Measurements from ENCODE around the gene ANGPTL4.

The ANGPTL4 gene

GRCh38 chr19:8421484-8422461 is 57.8 kb downstream of the ANGPTL4 start:
- DNase-seq, result no peak

DNA sequence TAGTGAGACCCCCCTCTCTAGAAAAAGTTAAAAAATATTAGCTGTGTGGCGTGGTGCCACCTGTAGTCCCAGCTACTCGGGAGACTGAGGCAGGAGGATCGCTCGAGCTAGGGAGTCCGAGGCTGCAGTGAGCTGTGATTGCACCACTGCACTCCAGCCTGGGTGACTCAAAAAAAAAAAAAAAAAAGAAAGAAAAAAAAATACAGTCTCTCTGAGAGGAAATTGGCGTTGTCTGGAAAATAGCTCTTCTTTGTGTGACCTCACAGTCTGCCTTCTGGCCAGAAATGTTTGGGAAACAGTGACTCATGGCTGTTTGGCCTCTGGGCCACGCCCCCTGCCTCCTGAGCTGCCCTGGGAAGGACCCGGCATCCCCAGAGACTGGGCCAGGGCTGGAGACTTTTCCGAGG is 59.9 kb downstream of the ANGPTL4 start:
- no peak for DNase-seq
